HG02798 (cell line): Measurements from ENCODE around the gene KRTAP12-1.

Source experiments
- ATAC-seq: cut with Tn5 transposase; IDR thresholded peaks from one replicate; pipeline ENCODE4 v1.9.1; 2021; ENCODE audit warnings: mild to moderate bottlenecking; ENCODE audit not compliant: unreplicated experiment, poor library complexity

Gene KRTAP12-1

DNA sequence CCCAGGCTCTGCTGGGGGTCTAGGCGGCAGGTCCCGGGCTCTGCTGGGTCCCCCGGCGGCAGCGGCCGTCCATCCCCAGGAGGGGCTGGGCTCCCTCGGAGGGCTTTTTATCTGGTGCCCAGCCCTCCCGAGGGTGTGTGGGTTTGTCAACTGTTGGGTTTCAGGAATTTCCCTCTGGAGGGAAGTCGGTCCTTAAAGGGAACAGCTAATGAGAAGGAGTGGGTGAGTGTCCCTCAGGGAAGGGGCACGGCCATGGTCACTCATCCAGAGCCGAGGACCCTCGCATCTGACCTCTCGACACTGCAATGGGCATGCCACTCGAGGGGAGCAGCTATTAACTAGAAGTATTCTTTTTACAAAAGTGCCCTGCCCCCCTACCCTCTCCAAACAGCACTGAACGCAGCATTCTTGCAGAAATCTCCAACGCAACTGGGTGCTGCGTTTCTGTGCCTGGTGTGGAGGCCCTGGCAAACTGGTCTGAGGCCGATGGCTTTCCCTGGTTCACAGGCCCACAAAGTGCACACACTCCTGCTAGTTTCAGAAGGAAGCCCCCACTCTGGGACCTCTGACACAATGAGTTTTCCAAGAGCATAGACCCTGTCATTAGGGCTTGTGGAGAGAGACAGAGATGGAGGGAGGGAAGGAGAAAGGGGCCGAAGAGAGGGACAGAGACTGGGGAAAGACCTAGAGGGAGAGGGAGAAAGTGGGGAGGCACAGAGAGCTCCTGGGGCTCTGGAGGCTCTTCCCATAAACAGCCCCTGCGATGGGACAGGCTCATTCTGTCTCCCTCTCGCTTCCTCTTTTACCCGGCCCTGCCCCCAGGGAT, 30.5 kb upstream of the KRTAP12-1 start:
- no peak for ATAC-seq

DNA sequence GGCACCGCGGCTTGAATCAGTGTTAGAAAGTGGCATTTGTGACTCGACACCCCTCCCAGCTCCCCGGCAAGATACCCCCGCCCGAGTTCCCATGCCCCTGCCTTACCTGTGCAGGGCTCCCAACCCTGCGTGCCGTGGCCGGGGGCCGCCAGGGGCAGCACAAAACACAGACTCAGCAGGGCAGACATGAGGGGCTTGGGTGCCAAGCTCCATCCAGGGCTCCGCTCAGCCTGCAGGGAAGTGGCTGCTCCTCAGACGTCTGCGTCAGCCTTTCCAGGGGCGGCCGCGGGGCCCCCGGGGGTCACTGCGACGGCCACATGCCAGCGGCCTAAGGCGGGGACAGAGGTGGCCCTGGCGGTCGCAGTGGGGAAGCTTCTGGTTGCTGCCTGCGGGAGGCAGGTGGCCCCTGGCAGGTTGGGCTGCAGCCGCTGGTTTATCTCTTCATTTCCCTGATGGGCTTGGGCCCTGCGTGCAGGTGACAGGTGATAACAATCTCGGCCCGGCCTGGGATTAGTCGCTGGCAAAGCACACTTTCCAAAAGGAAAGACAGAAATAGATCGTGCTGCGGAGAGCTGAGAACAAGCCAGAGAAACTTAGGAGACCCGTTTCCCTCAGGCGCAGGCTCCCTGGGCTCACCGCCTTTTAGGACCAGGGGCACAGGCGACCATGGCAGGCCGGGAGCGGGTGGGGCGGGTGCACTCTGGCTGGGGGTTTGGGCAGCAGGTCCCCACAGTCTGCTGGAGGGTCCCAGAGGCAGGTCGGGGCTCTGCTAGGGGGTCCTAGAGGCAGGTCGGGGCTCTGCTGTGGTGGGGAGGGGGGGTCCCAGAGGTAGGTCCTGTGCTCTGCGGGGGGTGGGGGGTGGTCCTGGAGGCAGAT, 29.6 kb upstream of the KRTAP12-1 start, which contains the start of gene TSPEAR:
TSPEAR (minus strand) TSS at position 246 of the 876 bp plus-strand sequence; CDS start at position 188, 58 bp downstream.
- no peak for ATAC-seq

DNA sequence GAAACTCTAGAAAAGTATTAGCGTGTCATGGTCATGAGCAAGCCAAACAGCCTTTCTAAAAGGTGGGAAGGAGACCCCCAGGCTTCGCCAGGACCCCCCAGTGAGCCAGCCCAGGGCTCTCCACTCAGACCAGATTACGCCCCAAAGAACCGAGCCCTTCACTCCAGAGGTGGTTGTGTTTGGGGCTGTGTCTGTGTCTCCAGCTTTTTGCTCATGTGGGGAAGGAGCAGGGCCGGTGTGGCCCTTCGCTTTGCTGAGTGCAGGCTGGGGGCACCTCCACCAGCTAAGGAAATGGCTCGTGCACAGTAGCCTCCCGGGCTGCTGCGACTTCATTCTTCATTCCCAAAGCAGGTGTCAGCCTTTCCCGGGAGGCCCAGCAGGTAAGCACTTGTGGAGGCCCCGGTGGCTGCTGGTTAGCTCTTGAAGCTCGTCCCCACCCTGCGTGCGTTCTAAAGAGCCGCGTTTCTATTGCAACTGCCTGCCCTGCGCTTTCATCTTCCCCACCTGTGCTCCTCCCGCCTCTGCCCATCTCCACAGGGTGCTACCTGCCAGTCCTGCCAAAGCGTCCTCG, 28.9 kb upstream of the KRTAP12-1 start:
- ATAC-seq = no peak

DNA sequence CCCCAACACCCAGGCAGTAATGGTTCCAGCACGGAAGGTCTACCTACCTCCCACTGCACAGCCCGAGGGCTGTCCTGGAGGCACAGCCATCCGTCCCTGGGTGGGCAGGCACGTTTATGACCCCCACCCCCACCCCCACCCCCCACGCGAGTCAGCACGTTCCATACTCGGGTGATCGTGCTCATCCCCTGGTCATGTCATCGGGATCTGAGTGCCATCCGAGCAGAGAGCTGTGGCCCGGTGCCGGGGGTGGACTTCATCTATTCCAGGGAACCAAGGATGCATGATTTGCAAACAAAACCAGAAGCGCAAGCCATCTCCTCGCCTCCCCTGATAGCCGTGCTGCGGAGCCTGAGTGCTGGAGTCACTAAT, 28.3 kb upstream of the KRTAP12-1 start:
- ATAC-seq = no peak

DNA sequence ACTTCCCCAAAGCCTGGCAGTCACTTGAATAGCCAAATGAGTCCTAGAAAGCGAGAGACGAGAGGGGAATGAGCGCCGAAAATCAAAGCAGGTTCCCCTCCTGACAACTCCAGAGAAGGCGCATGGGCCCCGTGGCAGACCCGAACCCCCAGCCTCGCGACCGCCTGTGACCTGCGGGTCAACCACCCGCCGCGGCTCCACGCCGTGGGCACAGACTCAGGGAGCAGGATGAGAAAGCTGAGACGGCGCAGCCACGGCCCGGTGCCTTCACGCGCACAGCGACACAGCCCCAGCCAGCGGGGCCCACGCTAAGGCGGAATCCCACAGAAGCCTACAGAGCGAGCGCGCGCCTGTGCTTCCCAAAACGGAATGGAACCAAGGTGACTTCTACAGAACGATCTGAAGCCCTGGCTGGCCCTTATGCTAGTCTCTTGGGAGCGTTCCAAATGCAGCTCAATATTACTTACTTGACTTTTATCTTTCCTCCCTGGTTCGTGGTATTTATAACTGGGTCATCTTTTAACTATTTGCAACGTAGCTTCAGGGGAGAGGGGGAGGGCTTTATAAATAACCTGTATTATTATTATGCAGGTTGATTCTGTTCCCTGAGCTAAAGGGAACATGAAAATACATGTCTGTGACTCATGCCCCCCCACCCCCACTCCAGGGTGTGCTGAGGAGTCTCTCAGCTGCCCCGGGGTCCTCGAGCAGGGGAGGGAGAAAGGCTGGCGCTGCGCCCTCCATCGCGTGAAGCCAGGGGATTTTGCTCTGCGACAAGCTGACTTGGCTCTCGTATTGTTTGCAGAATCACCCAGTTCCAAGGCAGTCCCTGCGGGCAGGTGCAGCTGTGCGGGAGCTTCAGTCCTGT, 27.7 kb upstream of the KRTAP12-1 start:
- ATAC-seq = no peak

DNA sequence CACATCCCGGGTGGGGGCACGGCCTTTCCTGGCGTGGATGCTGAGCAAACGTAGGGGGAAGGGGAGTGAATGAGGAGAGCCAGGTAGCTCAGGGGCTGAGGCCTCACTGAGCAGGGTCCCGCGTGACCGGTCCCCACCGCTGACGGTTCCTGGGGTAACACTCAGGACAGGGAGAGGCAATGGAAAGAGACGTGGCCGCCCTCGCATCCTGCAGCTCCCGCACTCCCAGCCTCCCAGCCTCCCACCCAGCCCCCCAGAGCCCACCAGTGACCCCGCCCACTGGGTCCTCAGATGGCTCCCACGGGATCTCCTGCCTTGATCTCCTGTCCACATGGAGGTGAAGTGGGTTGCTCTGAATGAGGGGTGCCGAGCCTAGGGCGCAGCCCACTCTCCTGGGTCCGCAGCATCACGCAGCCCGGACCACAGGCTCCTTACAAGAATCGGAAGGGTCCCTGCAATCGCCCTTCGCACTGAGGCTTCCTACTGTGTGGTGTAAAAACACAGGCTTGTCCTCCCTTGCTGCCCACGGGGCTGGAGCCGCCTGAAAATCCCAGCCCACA, 27.0 kb upstream of the KRTAP12-1 start:
- ATAC-seq = no peak

DNA sequence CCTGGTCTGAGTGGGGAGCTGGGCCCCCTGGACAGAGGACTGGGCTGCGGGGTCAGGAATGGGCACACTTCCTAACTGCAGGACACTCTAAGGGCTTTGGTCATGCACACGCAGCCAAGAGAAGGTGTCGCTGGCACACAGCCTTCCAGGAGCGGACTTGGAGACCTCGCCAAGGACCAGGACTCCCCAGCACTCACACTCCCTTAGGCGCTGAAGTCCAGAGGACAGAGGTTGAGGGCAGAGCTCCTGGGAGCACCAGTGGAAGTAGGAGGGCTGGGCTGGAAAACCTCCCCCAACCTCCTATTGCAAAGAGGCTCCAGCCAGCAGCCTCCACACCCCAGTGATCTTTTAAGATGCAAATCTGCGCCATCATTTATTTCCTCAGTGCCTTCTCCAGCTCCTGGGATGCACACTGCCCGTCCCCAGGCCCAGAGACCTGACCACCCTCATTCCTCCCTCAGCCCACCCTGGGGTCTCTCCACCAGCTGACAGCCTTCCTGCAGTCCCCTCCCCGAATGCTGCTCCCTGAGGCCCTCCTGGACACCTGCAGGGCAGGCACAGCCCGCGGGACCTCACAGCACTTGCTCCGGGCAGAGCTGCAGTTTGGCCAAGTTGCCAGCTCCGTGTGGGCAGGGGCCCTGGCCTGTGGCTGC, 26.4 kb upstream of the KRTAP12-1 start:
- no peak for ATAC-seq

DNA sequence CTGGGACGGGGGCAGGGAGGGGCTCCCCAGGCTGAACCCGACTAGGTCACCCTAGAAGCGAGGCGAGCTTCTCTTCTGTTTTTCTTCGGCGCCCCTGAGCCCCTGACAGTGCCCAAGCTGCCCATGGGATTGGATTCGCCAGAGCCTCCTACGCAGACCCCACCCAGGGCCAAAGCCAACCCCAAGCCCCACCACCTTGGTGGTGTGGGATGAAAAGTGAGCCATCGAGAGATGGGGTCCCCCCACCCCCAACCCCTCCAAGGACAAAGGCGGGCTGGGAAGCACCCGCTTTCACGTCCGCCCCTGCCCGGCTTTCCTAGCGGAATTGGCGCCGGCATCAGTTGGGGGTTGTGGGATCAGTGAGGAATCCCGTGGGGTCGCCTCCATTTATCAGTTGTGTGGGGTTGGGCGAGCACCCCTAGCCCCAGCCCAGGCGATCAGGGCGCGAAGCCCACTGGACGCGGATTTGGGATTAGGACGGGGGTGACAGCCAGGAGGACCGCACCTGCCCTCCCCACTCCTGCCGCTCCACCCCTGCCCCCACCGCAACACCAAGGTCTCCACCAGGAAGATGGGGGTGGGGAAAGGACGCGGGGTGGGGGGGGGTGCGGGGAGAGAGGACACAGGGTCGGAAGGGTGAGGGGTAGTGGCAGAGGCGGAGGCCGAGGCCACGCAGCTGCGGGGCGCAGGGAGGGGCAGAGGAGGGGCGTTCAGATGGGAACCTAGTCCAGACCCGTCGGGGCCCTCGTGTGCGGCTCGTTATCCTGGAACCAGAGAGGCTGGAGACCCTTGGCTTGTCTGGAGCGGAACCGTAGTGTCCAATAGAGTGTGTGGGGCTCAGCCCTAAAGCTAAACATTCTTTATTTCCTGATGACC, 25.0 kb upstream of the KRTAP12-1 start:
- ATAC-seq = no peak

DNA sequence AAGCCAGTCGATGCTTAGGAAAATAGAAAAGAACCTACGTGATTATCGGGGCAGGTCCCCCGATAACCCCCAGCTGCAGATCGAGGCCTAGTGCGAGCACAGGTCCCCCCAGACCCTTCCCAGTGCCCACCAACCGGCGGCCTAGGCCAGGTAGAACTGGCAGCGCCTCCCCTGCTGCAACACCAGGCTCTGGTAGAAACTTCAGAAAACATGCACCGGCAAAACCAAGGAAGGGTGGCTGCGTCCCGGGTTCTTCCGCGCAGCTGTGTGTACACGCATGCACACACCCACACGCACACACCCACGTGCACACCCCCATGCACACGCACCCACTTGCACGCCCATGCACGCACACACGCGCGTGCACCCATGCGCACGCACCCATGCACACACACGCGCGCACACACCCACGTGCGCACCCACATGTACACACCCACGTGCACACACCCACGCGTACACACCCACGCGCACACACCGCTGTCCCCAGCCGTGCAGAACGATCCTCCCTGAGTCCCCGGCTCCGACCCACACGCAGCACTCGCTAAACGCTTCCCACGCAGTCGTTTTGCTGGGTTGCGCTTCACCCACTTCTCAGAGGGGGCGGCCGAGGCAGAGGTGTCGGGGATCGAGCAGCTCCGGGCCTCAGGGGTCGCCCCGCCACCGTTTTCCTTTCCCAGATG, 24.2 kb upstream of the KRTAP12-1 start:
- no peak for ATAC-seq

DNA sequence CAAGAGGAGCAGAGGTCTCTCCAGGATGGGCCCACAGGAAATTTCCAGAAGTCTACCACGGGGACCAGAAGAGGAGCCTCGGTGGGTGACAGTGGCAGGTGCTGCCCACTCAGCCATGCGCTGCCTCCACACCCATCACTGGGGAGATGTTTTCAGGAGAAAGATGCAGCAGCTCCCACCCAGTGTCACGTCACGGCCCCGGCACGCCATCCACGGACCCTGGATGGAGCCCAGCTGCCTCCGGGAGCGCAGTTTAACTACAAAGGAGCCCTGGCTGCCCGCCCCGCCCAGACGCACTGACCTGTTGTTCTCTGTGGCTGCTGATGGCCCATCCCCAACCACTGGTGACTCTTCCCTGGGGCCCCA, 22.7 kb upstream of the KRTAP12-1 start:
- no peak for ATAC-seq

DNA sequence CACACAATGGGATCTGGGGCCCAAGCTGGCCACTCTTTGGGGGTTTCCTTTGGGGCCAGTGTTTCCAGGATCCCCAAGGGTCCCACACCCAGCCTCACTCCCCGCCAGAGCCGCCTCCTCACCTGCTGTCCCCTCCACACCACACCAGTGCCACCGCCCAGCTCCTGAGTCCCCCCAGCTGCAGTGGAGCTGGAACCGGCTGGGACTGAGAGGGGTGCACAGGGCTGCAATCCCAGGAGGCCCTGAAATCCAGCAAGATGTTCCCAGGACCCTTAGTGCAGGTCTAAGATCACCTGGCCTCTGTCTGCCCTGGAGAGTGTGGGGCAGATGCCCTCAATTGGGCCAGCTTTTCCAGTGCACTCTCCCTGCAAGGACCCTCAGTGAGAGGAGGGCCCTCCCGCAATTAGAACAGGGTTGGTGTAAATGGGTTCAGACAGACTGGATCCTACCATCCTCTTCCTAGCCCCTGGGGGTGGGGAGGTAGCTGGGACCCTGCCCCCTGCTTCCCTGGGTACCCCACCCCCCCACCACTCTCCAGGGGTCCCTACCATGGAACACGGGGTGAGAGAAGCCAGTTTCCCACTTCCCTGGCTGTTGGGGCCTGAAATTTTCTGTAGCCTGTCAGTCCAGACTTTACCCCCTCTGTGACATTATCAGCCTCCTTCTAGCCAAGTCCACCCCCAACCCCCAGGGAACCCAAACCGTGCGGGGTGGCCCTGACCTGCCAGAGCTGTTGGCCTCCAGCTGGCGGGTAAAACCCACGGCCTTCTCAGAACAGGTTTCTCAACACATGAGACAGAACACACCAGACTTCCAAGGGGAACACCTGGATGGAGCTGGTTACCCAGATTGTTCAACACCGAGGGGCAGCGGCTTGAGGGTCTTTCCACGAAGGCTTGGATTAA, 22.0 kb upstream of the KRTAP12-1 start:
- no peak for ATAC-seq

DNA sequence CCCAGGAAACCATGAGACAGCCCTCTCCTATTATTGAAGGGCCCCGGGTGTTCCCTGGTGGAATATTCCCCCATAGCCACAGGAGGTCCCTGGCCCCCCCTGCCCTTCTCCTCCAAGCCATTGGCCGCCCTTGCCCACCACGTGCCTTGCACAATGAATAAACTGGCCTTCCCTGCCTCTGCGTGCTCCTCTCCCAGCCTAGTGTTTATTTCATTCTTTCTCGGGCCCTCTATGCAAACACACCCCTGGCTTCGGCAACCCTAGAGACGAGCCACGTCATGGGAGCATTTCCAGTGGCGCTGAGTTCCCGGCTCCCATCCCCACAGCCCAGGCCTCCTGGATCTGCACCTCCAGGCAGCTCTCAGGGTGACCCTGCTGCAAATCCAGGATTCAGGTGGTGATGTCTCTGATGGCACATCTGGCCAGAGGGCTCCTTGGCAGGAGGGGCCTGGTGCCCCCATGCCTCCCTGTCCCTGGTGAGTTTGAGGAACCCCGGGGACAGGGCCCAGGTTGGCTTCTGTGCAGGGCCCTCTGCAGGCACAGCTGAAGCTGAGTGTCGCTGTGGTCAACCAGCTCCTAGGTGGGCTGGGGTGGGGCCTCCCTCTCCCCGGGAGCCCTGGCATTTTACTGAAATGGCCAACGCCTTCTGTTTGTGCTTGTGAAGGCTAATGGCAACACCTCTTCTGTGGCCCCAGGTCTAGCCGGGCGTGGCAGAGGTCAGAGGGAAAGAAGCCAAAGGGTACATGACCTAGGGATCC, 21.2 kb upstream of the KRTAP12-1 start:
- ATAC-seq = no peak

DNA sequence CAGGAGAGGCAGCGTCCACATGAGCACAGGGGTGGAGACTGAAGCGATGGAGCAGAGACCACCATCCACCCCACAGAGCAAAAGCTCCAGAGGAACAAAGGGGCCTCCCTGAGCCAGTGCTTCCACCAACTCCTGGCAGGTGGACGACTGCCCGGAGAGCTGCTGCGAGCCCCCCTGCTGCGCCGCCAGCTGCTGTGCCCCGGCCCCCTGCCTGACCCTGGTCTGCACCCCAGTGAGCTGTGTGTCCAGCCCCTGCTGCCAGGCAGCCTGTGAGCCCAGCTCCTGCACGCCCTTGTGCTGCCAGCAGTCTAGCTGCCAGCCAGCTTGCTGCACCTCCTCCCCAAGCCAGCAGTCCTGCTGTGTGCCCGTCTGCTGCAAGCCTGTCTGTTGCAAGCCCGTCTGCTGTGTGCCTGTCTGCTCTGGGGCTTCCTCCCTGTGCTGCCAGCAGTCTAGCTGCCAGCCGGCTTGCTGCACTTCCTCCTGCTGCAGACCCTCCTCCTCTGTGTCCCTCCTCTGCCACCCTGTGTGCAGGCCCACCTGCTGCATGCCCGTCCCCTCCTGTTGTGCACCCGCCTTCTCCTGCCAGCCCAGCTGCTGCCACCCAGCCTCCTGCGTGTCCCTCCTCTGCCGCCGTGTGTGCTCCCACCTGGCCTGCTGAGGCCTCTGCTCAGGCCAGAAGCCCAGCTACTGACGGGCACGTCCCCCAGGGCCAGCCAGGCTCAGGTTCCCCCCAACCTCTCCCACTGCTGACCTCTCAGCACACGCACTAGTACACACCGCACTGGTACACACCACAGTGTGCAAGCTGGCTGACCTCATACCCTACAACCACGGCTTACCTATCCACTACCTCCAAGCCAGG, 20.4 kb upstream of the KRTAP12-1 start:
- no peak for ATAC-seq

DNA sequence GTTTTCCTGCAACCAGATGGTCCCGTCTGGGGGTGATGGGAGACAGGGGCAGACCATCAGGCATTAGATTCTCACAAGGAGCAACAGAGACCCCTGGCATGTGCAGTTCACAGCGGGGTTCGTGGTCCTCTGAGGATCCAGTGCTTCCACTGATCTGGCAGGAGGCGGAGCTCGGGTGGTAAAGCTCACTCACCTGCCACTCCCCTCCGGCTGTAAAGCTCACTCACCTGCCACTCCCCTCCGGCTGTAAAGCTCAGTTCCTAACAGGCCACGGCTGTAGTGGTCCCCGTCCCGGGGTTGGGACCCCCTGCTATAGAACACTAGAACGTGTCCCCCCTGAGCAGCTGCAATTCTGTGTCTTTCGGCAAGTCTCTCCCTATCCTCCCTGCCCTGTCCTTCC, 19.6 kb upstream of the KRTAP12-1 start:
- no peak for ATAC-seq

DNA sequence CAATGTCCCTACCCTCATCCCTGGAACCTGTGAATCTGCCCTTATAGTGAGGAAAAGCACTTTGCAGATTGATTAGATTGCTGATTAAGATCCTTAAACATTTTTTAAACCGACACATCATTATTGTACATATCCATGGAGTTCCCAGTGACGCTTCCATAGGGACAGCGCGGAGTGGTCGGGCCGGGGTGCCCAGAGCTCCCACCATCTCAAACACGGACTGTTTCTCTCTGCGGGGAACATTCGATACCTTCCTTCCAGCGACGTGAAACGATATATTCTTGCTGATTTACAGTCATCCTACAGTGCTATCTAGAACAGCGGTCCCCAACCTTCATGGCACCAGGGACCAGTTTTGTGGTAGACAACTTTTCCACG, 19.0 kb upstream of the KRTAP12-1 start:
- no peak for ATAC-seq
